Activated CD4-positive, alpha-beta memory T cell treated with anti-CD3 and anti-CD28 coated beads, Interleukin-2, amount 10 ng/mL, durations not matched to agents 7 days and 5 days (primary cell): ENCODE results near the gene BGLAP. TPM values are rescaled to one million over a fixed set of nuclear protein-coding genes. Genes with fewer than 3 reads are reported as not detected.
A peak's percentile ranks its signal among the peaks of the same experiment; 100 is the strongest.

Experiments used
- CTCF ChIA-PET: fragments of 350-600 bp; sonication (Branson Sonifier 250); formaldehyde crosslinking; loops from one replicate; lab custom pipeline; 2021; ENCODE audit warnings: antibody characterized with exemption, inconsistent platforms; lab: Charles Lee
- POLR2A ChIA-PET: fragments of 350-600 bp; sonication (Branson Sonifier 250); formaldehyde crosslinking; loops from one replicate; lab custom pipeline; 2021; ENCODE audit warnings: antibody characterized with exemption; lab: Charles Lee
- DNase-seq: peaks from one replicate; pipeline ENCODE4 v3.0.0-alpha.2; 2020
- H3K27ac Mint-ChIP-seq: one replicate; pipeline ENCODE4 v1.8.0; 2021; ENCODE audit warnings: mild to moderate bottlenecking, mixed read lengths
- H3K27me3 Mint-ChIP-seq: one replicate; pipeline ENCODE4 v1.8.0; 2021; ENCODE audit warnings: mixed read lengths
- H3K36me3 Mint-ChIP-seq: one replicate; pipeline ENCODE4 v1.8.0; 2021; ENCODE audit warnings: low read depth, mixed read lengths
- H3K4me1 Mint-ChIP-seq: one replicate; pipeline ENCODE4 v1.8.0; 2021; ENCODE audit warnings: mixed read lengths
- H3K4me3 Mint-ChIP-seq: one replicate; pipeline ENCODE4 v1.8.0; 2021; ENCODE audit warnings: mild to moderate bottlenecking, mixed read lengths
- H3K9me3 Mint-ChIP-seq: one replicate; pipeline ENCODE4 v1.8.0; 2021; ENCODE audit warnings: mixed read lengths
- total RNA-seq, 2 experiments: library from RNA; stranded (reverse); gene quantifications; one replicate each; pipeline ENCODE4 v1.2.3, GENCODE V29; 2021

The BGLAP gene
- total RNA-seq, 2 experiments from 2014 or later: 1.5 to 2.7 TPM

GRCh38 chr1:156282479-156283222, 40.7 kb downstream of the BGLAP start, which contains the start of gene SMG5:
Gene SMG5 (minus strand): TSS chr1:156282825. CDS start chr1:156282680, 145 bp downstream.
- H3K27me3 Mint-ChIP-seq: no peaks in the 10 kb centered on the region
- POLR2A ChIA-PET: interaction anchor here (0.6 to 6.0 kb wide), 65 partner anchors 8 to 1948 kb away, joined by 3 to 67 read pairs (median 5); partner anchors contain the start of genes ARHGEF2, CCT3, GLMP and HDGF
- CTCF ChIA-PET: interaction anchor here (1.1 to 2.8 kb wide), 14 partner anchors 13 to 305 kb away, joined by 3 to 15 read pairs (median 4); partner anchors contain the start of genes CCT3, GLMP and TSACC
- DNase-seq: peak; percentile 97
- peaks cover 18% of the 10 kb centered on the region for H3K36me3 Mint-ChIP-seq
- H3K9me3 Mint-ChIP-seq: no peaks in the 10 kb centered on the region
- H3K27ac Mint-ChIP-seq: peak within 1 kb of the TSS; percentile 81
- H3K4me3 Mint-ChIP-seq: peak within 1 kb of the TSS; percentile 86
- peaks cover 39% of the 10 kb centered on the region for H3K4me1 Mint-ChIP-seq

DNA sequence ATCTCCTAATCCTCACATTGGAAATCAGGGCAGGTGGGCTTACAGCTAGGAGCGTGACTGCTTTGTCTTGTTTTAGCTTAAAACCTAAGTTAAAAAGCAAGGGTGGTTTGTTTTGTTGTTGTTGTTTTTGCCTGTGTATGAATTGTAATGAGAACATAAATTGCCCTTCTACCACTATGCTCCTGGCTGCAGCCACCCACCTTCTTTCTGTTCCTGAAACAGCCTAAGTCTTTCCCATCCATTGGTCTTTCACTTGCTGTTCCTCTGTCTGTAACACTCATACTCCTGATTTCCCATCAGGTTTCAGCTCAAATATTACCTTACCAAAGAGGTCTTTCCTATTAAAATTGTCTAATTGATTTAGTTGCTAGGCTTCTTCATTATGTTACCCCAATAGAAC, 41.5 kb downstream of the BGLAP start:
- H3K4me1 Mint-ChIP-seq: peaks cover 39% of the 10 kb centered on the region
- H3K27ac Mint-ChIP-seq: peak overlapping the region; percentile 81
- ChIA-PET POLR2A (interaction anchor here (0.7 to 6.0 kb wide), 41 partner anchors 8 to 539 kb away, joined by 3 to 67 read pairs (median 5); partner anchors contain the start of genes ARHGEF2, CCT3, GLMP and LMNA), CTCF (interaction anchor here (0.6 to 2.8 kb wide), 13 partner anchors 12 to 306 kb away, joined by 3 to 15 read pairs (median 5); partner anchors contain the start of genes CCT3, GLMP and TSACC)
- no peak for DNase-seq
- peak overlapping the region; percentile 86 for H3K4me3 Mint-ChIP-seq
- H3K27me3 Mint-ChIP-seq: no peaks in the 10 kb centered on the region
- no peaks in the 10 kb centered on the region for H3K9me3 Mint-ChIP-seq
- H3K36me3 Mint-ChIP-seq: peaks cover 12% of the 10 kb centered on the region

DNA sequence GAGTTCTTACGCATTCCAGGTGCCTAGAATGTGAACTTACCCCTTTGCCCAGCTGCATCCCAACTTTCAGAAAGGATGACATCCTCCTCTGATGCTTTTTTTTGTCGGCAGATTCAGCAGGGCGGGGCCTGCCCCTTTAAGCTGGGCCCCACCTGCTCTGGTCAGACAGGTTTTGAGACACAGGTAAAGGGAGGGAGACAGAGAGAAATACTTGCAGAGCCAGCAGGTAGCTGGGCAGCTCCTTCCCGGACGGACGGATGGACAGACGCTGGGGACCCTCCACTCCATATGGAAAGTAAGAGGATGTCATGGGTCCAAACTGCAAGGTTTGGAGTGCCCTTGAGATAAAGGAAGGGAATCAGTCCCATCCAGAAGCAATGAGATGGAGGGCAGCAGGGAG, 42.1 kb downstream of the BGLAP start, which contains the start of gene TMEM79:
Gene TMEM79 (plus strand): TSS at position 214 of the 400 bp plus-strand sequence. CDS start 902 bp downstream, outside the sequence.
- ChIA-PET CTCF (interaction anchor here (0.6 to 2.8 kb wide), 4 partner anchors 33 to 157 kb away, joined by 4 to 8 read pairs (median 6); no protein-coding TSS in a partner anchor), POLR2A (interaction anchor here (0.9 to 6.0 kb wide), 11 partner anchors 8 to 187 kb away, joined by 3 to 67 read pairs (median 12); partner anchors contain the start of genes CCT3, GLMP, SLC25A44 and TSACC)
- H3K4me3 Mint-ChIP-seq: peak within 1 kb of the TSS; percentile 86
- DNase-seq: no peak
- no peaks in the 10 kb centered on the region for H3K9me3 Mint-ChIP-seq
- peaks cover 39% of the 10 kb centered on the region for H3K4me1 Mint-ChIP-seq
- H3K36me3 Mint-ChIP-seq: peaks cover 16% of the 10 kb centered on the region
- H3K27me3 Mint-ChIP-seq: no peaks in the 10 kb centered on the region
- H3K27ac Mint-ChIP-seq: peak within 1 kb of the TSS; percentile 81

DNA sequence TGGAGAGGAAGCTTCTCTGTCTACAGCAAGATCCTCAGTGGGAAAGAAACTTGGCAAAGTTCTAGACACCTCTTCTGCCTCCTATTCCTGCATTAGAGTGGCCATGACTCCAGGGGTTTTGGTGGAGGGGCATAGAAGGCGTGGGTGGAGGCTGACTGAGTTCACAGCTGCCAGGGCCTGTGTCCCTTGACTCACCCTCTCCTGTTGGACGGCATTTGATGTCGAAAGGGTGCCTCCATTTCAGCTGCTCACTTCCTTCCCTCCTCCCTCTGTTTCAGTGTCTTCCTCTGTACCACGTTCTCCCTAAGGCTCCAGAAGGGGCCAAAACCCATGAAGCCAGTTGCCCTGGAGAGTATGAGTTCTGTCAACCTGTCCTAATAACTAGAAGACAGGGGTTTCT, 42.8 kb downstream of the BGLAP start:
- Mint-ChIP-seq H3K27me3 (no peaks in the 10 kb centered on the region), H3K27ac (no peak overlapping the region), H3K9me3 (no peaks in the 10 kb centered on the region), H3K4me3 (peak overlapping the region; percentile 15), H3K36me3 (peaks cover 19% of the 10 kb centered on the region), H3K4me1 (peaks cover 37% of the 10 kb centered on the region)
- DNase-seq: no peak
- ChIA-PET CTCF (interaction anchor here (1.0 to 2.8 kb wide), 2 partner anchors 33 to 59 kb away, joined by 4 to 8 read pairs; no protein-coding TSS in a partner anchor), POLR2A (interaction anchor here (1.1 to 6.0 kb wide), 3 partner anchors 10 to 134 kb away, joined by 3 to 67 read pairs (median 3); partner anchors contain the start of gene GLMP)

DNA sequence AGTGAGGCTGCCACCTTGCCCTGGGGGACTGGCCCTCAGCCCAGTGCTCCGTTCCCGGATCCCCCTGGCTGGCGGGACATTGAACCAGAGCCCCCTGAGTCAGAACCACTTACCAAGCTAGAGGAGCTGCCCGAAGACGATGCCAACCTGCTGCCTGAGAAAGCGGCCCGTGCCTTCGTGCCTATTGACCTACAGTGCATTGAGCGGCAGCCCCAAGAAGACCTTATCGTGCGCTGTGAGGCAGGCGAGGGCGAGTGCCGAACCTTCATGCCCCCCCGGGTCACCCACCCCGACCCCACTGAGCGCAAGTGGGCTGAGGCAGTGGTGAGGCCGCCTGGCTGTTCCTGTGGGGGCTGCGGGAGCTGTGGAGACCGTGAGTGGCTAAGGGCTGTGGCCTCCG, 43.5 kb downstream of the BGLAP start:
- H3K27me3 Mint-ChIP-seq: no peaks in the 10 kb centered on the region
- no peak overlapping the region for H3K27ac Mint-ChIP-seq
- no peak overlapping the region for H3K4me3 Mint-ChIP-seq
- no peaks in the 10 kb centered on the region for H3K9me3 Mint-ChIP-seq
- H3K36me3 Mint-ChIP-seq: peaks cover 20% of the 10 kb centered on the region
- POLR2A ChIA-PET: interaction anchor here (1.1 to 6.0 kb wide), 2 partner anchors 9 to 51 kb away, joined by 3 to 67 read pairs; partner anchors contain the start of gene GLMP
- H3K4me1 Mint-ChIP-seq: peaks cover 32% of the 10 kb centered on the region
- no peak for DNase-seq
- CTCF ChIA-PET: interaction anchor here (1.0 kb wide), 1 partner anchor 60 kb away, joined by 4 read pairs; no protein-coding TSS in a partner anchor

DNA sequence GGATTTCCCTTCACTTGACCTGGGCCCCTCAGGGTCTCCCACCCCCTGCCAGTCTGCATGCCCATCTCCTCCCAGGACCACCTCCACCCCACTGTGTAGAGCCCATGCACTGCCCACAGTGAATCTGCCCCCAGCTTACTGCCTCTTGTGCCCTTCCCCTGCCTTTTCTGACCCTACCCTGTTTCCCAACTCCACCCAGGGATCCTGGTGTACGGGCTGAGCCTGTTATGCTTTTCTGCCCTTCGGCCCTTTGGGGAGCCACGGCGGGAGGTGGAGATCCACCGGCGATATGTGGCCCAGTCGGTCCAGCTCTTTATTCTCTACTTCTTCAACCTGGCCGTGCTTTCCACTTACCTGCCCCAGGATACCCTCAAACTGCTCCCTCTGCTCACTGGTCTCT, 44.1 kb downstream of the BGLAP start:
- ChIA-PET POLR2A (interaction anchor here (1.6 kb wide), 1 partner anchor 9 kb away, joined by 4 read pairs; the partner anchor contains the start of gene GLMP), CTCF (no interaction called here)
- H3K4me1 Mint-ChIP-seq: peaks cover 26% of the 10 kb centered on the region
- no peak overlapping the region for H3K4me3 Mint-ChIP-seq
- no peak overlapping the region for H3K27ac Mint-ChIP-seq
- peaks cover 20% of the 10 kb centered on the region for H3K36me3 Mint-ChIP-seq
- H3K27me3 Mint-ChIP-seq: no peaks in the 10 kb centered on the region
- no peaks in the 10 kb centered on the region for H3K9me3 Mint-ChIP-seq
- DNase-seq: no peak

DNA sequence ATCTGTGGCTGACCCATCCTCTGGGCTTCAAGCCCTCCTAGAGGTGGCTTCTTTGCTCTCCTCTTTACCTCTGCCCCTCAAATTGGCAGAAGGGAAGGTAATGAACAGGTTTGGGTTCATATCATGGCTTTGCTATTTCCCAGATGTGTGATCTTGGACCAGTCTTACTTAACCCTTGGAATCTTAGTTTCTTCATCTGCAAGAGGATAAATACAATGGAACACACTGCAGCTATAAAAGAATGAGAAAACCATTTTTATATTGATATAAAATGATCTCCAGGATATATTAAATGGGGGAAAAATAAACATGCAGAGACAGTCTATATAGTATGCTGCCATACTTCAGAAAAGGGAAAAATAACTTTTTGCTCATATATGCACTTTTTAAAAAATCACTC, 47.9 kb downstream of the BGLAP start:
- Mint-ChIP-seq H3K4me3 (no peak overlapping the region), H3K4me1 (peaks cover 8% of the 10 kb centered on the region), H3K9me3 (no peaks in the 10 kb centered on the region), H3K27me3 (no peaks in the 10 kb centered on the region), H3K36me3 (peaks cover 23% of the 10 kb centered on the region), H3K27ac (no peak overlapping the region)
- no peak for DNase-seq
- POLR2A ChIA-PET: no interaction called here
- CTCF ChIA-PET: no interaction called here

- Mint-ChIP-seq H3K4me3 (no peak overlapping the region), H3K27me3 (no peaks in the 10 kb centered on the region), H3K9me3 (no peaks in the 10 kb centered on the region), H3K36me3 (peaks cover 20% of the 10 kb centered on the region), H3K4me1 (peaks cover 19% of the 10 kb centered on the region), H3K27ac (no peak overlapping the region)
- DNase-seq: no peak
- CTCF ChIA-PET: no interaction called here
- POLR2A ChIA-PET: interaction anchor here (0.6 to 1.4 kb wide), 2 partner anchors 8 to 9 kb away, joined by 3 to 5 read pairs; partner anchors contain the start of genes SMG5 and TMEM79
Measured at GRCh38 chr1:156291226-156292061, 49.5 kb downstream of the BGLAP start.

Other genes with a start within 250 kb of the BGLAP start
- gene SSR2, start 221.2 kb upstream of the BGLAP start, total RNA-seq: 100 to 1,000 TPM; 262 to 268 TPM
- gene UBQLN4, start 188.4 kb upstream of the BGLAP start, total RNA-seq: 10 to 100 TPM; 27.0 to 31.2 TPM
- 10 to 100 TPM; 63.1 to 66.2 TPM for gene LAMTOR2, start 187.4 kb upstream of the BGLAP start, total RNA-seq
- under 1 TPM in 1 of 2 experiments, not detected in 1; 0.53 TPM for gene RAB25, start 181.0 kb upstream of the BGLAP start, total RNA-seq
- gene MEX3A, start 159.7 kb upstream of the BGLAP start, total RNA-seq: under 1 TPM in 1 of 2 experiments, not detected in 1; 0.05 TPM
- gene LMNA, start 127.5 kb upstream of the BGLAP start, total RNA-seq: 100 to 1,000 TPM in 1 of 2 experiments, 10 to 100 TPM in 1; 93.6 to 101 TPM
- gene SEMA4A, start 88.6 kb upstream of the BGLAP start, total RNA-seq: 10 to 100 TPM; 20.8 to 21.5 TPM
- 10 to 100 TPM; 27.7 to 36.3 TPM for gene SLC25A44, start 48.1 kb upstream of the BGLAP start, total RNA-seq
- 10 to 100 TPM; 65.5 to 67.7 TPM for gene PMF1, start 29.2 kb upstream of the BGLAP start, total RNA-seq
- 1 to 10 TPM; 5.6 to 6.3 TPM for gene PAQR6, start 5.9 kb downstream of the BGLAP start, total RNA-seq
- 10 to 100 TPM; 58.5 to 60.4 TPM for gene SMG5, start 40.6 kb downstream of the BGLAP start, total RNA-seq
- 1 to 10 TPM; 8.9 to 9.1 TPM for gene TMEM79, start 42.1 kb downstream of the BGLAP start, total RNA-seq
- 10 to 100 TPM; 36.8 to 39.4 TPM for gene GLMP, start 53.5 kb downstream of the BGLAP start, total RNA-seq
- not detected for gene VHLL, start 57.1 kb downstream of the BGLAP start, total RNA-seq
- gene CCT3, start 96.1 kb downstream of the BGLAP start, total RNA-seq: 100 to 1,000 TPM; 181 to 184 TPM
- gene TSACC, start 96.3 kb downstream of the BGLAP start, total RNA-seq: under 1 TPM in 1 of 2 experiments, not detected in 1; 0.65 TPM
- not detected for gene RHBG, start 127.0 kb downstream of the BGLAP start, total RNA-seq